IMR-90 (cell line): ENCODE measurements around the gene PSMD1. TPM values are rescaled to one million over a fixed set of nuclear protein-coding genes. Genes with fewer than 3 reads are reported as not detected.

Source experiments
- ATAC-seq: fragments of 200-7000 bp; cut with Tn5 transposase; 2 replicates; pipeline ENCODE4 v1.9.1; 2020; ENCODE audit warnings: low read depth, mild to moderate bottlenecking, moderate library complexity
- BruUV-seq: library from RNA; stranded (reverse); fragments of 400-500 nt; replicated peaks from 2 replicates; lab custom pipeline; 2021; lab: Mats Ljungman, UMichigan
- CTCF ChIA-PET: fragments of 300-600 bp; formaldehyde crosslinking; extraction: SDS; loops from one replicate; lab custom pipeline; 2021; ENCODE audit warnings: antibody characterized with exemption; lab: Yijun Ruan, JAX
- POLR2A ChIA-PET: fragments of 300-600 bp; sonication (Branson Sonifier 250); formaldehyde crosslinking; loops from one replicate; lab custom pipeline; 2022; ENCODE audit warnings: antibody characterized with exemption; ENCODE audit not compliant: unreplicated experiment; lab: Charles Lee
- DNase-seq: peaks from one replicate; pipeline ENCODE4 v3.0.0; 2013
- H2AFZ ChIP-seq: replicated peaks from 2 replicates; pipeline ENCODE3; 2013; ENCODE audit warnings: low read length, mild to moderate bottlenecking; ENCODE audit not compliant: poor library complexity
- H2AK5ac ChIP-seq: 2 replicates; pipeline ENCODE4 v1.6.1; 2013; ENCODE audit warnings: low read depth, low read length, inconsistent platforms
- H2AK9ac ChIP-seq: replicated peaks from 2 replicates; pipeline ENCODE3; 2013; ENCODE audit warnings: mild to moderate bottlenecking, low read depth, low read length, moderate library complexity; ENCODE audit not compliant: poor library complexity
- H2BK120ac ChIP-seq: 2 replicates; pipeline ENCODE4 v1.6.1; 2013; ENCODE audit warnings: low read depth, low read length, inconsistent platforms
- H2BK15ac ChIP-seq: 3 replicates; pipeline ENCODE4 v1.6.1; 2013; ENCODE audit warnings: low read depth, low read length, inconsistent platforms
- H2BK20ac ChIP-seq: 2 replicates; pipeline ENCODE4 v1.6.1; 2013; ENCODE audit warnings: low read depth, mild to moderate bottlenecking, inconsistent platforms, low read length, moderate library complexity
- H2BK5ac ChIP-seq: 2 replicates; pipeline ENCODE4 v1.6.1; 2013; ENCODE audit warnings: mild to moderate bottlenecking, low read depth, low read length, inconsistent platforms; ENCODE audit not compliant: poor library complexity, severe bottlenecking
- H3K14ac ChIP-seq: replicated peaks from 2 replicates; pipeline ENCODE4 v1.6.1; 2013; ENCODE audit warnings: low read depth, low read length, inconsistent platforms
- H3K18ac ChIP-seq: 2 replicates; pipeline ENCODE4 v1.6.1; 2013; ENCODE audit warnings: low read depth, low read length, control low read depth
- H3K23ac ChIP-seq: 2 replicates; pipeline ENCODE4 v1.6.1; 2013; ENCODE audit warnings: low read depth, low read length, inconsistent platforms
- H3K27ac ChIP-seq: 2 replicates; pipeline ENCODE4 v1.5.1; 2013; ENCODE audit warnings: mild to moderate bottlenecking, control low read depth, low read length; ENCODE audit not compliant: insufficient read depth
- H3K27me3 ChIP-seq: 2 replicates; pipeline ENCODE4 v1.6.1; 2013; ENCODE audit warnings: low read length; ENCODE audit not compliant: control insufficient read depth, insufficient read depth
- H3K36me3 ChIP-seq: 2 replicates; pipeline ENCODE4 v1.6.1; 2013; ENCODE audit warnings: low read length, mixed read lengths; ENCODE audit not compliant: control insufficient read depth, insufficient read depth
- H3K4ac ChIP-seq: 2 replicates; pipeline ENCODE4 v1.6.1; 2013; ENCODE audit warnings: low read depth, low read length, inconsistent platforms
- H3K4me1 ChIP-seq: 2 replicates; pipeline ENCODE4 v1.6.1; 2013; ENCODE audit warnings: low read length, mixed read lengths; ENCODE audit not compliant: control insufficient read depth, insufficient read depth
- H3K4me2 ChIP-seq: 2 replicates; pipeline ENCODE4 v1.6.1; 2013; ENCODE audit warnings: low read depth, mild to moderate bottlenecking, control low read depth, low read length, moderate library complexity
- H3K4me3 ChIP-seq: 2 replicates; pipeline ENCODE4 v1.5.1; 2013; ENCODE audit warnings: low read depth, mild to moderate bottlenecking, control low read depth, low read length, moderate library complexity; ENCODE audit not compliant: insufficient read depth
- H3K56ac ChIP-seq: 2 replicates; pipeline ENCODE4 v1.6.1; 2013; ENCODE audit warnings: low read length, inconsistent platforms; ENCODE audit not compliant: insufficient read depth; ENCODE audit errors: extremely low read depth
- H3K79me1 ChIP-seq, 2 experiments: 2 replicates each; pipeline ENCODE4 v1.6.1; 2013; ENCODE audit warnings: low read length in 2 of 2, inconsistent platforms in 1 of 2, low read depth in 1 of 2
- H3K9ac ChIP-seq: 2 replicates; pipeline ENCODE4 v1.6.1; 2013; ENCODE audit warnings: low read depth, low read length, control low read depth
- H3K9me1 ChIP-seq: 2 replicates; pipeline ENCODE4 v1.6.1; 2013; ENCODE audit warnings: low read length, inconsistent platforms; ENCODE audit not compliant: insufficient read depth
- H3K9me3 ChIP-seq: 2 replicates; pipeline ENCODE4 v1.6.1; 2013; ENCODE audit warnings: low read length; ENCODE audit not compliant: control insufficient read depth, insufficient read depth
- H4K20me1 ChIP-seq: 2 replicates; pipeline ENCODE4 v1.6.1; 2013; ENCODE audit warnings: low read length, inconsistent platforms; ENCODE audit not compliant: insufficient read depth
- H4K5ac ChIP-seq: 2 replicates; pipeline ENCODE4 v1.6.1; 2013; ENCODE audit warnings: mild to moderate bottlenecking, low read depth, low read length, control low read depth
- H4K8ac ChIP-seq, 2 experiments: 2 replicates each; pipeline ENCODE4 v1.6.1; 2013; ENCODE audit warnings: low read depth in 2 of 2, low read length in 2 of 2, control low read depth in 1 of 2, inconsistent platforms in 1 of 2
- H4K91ac ChIP-seq: 2 replicates; pipeline ENCODE4 v1.6.1; 2013; ENCODE audit warnings: low read depth, low read length, inconsistent platforms; ENCODE audit not compliant: insufficient read depth
- CHD1 ChIP-seq: IDR thresholded peaks from 2 replicates; pipeline ENCODE4 v1.6.1; 2012; ENCODE audit warnings: low read depth, low read length, improper control_type of control experiment
- FOS ChIP-seq: fragments of 150-350 bp; IDR thresholded peaks from 2 replicates; pipeline ENCODE4 v1.6.1; 2016; ENCODE audit warnings: low read depth, low read length
- MXI1 ChIP-seq: IDR thresholded peaks from 2 replicates; pipeline ENCODE4 v1.6.1; 2012; ENCODE audit warnings: low read depth, mild to moderate bottlenecking, low read length, moderate library complexity, borderline replicate concordance
- WGBS, 2 experiments: methylation state at CpG; one replicate each; pipeline versions ENCODE4 v1.1.5 to v1.1.7; 2013; ENCODE audit warnings: missing lambda C conversion rate in 2 of 2; ENCODE audit not compliant: insufficient read length in 1 of 2; ENCODE audit errors: extremely low coverage in 2 of 2; 5-methylcytosine and 5-hydroxymethylcytosine counted together
- dilution Hi-C: fragments of 300-500 bp; cut with HindIII; formaldehyde crosslinking; loops from one replicate; pipeline ENCODE4 v1.14.3; 2018; ENCODE audit warnings: low sequenced_read_pairs; ENCODE audit not compliant: unreplicated experiment
- in situ Hi-C: fragments of 300-500 bp; cut with MboI; formaldehyde crosslinking; loops from 3 replicates; pipeline ENCODE4 v1.14.3; 2019; ENCODE audit warnings: low sequenced_read_pairs, inconsistent platforms, mixed read lengths
- intact Hi-C: fragments of 100-400 bp; cut with micrococcal nuclease; formaldehyde crosslinking; loops from 2 replicates; pipeline ENCODE4 v1.10.0; 2022
- polyA plus RNA-seq, 3 experiments: library from polyadenylated mRNA; depleted of rRNA; stranded (reverse); fragments of >200 nt; gene quantifications; 2 replicates each; pipeline ENCODE4 v1.2.3, GENCODE V29; 2012; ENCODE audit warnings: low replicate concordance in 1 of 3
- total RNA-seq: library from RNA; depleted of rRNA; stranded (reverse); fragments of >200 nt; gene quantifications from 2 replicates; pipeline ENCODE4 v1.2.3, GENCODE V29; 2012

PSMD1 gene
- total and polyA plus RNA-seq, 2 of the 4 experiments (the other 2 are of a cell fraction) = 89.8 to 181 TPM

DNA sequence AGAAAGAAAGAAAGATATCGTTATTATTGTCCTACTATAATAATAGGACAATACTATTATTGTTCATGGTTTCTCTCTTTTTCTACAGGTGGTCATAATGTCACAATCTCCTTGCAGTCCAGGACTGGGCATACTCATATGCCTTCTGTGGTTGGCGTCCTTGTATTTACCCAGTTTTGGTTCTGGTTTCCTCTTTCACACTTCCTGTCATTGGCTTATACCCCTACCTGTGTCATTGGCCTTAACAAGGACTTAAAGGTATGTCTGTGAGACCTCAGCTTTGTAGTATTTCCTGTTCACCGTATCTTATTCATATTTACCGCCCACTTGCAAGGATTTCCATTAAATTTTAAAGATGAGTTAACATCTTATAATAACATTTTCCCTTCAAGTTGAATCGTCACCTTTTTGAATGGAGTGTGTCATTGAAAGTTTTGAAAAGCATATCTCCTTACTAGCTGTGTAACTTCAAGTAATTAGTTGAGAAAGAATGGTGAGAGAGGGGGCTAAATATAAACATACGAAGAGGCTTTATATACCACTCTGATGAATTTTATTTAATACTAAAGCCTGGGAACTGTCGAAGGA, 104.7 kb downstream of the PSMD1 start:
- Histone ChIP-seq H4K8ac (peak overlapping the region; percentile 82 to 100), H2BK20ac (peak overlapping the region; percentile 100), H2BK120ac (peak overlapping the region; percentile 100), H2AK5ac (peak overlapping the region; percentile 100), H3K56ac (peak overlapping the region; percentile 99), H4K20me1 (no peaks in the 10 kb centered on the region), H3K18ac (peak overlapping the region; percentile 99), H2AFZ (no peak overlapping the region), H3K4me3 (no peak overlapping the region), H2AK9ac (peak overlapping the region; percentile 95), H3K4me1 (peaks cover 23% of the 10 kb centered on the region), H4K5ac (peak overlapping the region; percentile 97), H3K9me1 (peaks cover 6% of the 10 kb centered on the region), H3K4ac (peak overlapping the region; percentile 100), H3K9me3 (no peaks in the 10 kb centered on the region), H2BK5ac (peak overlapping the region; percentile 100), H2BK15ac (peak overlapping the region; percentile 99), H3K14ac (peak overlapping the region; percentile 100), H3K27ac (peak overlapping the region; percentile 88), H3K27me3 (no peaks in the 10 kb centered on the region), H3K79me1 (peaks cover 11 to 44% of the 10 kb centered on the region in 2 experiments), H4K91ac (peak overlapping the region; percentile 100), H3K9ac (peak overlapping the region; percentile 92), H3K36me3 (peaks cover 3% of the 10 kb centered on the region; the same call in 1 of the 2 replicates), H3K4me2 (peak overlapping the region; percentile 72), H3K23ac (peak overlapping the region; percentile 100)
- intact Hi-C loops = loop anchor here (5.0 kb wide), 1 partner anchor 49 kb away; no protein-coding TSS in a partner anchor
- TF ChIP-seq FOS (no peak), CHD1 (no peak), MXI1 (no peak)
- POLR2A ChIA-PET = interaction anchor here (0.6 kb wide), 2 partner anchors 59 to 363 kb away, joined by 3 read pairs; no protein-coding TSS in a partner anchor
- no CpG with 5 or more reads among the region's 7 CpGs for WGBS, 2 experiments
- dilution Hi-C loops = no loop called here
- in situ Hi-C loops = no loop called here
- ATAC-seq = no peak
- no peak for DNase-seq
- CTCF ChIA-PET = interaction anchor here (0.7 kb wide), 1 partner anchor 13 kb away, joined by 3 read pairs; no protein-coding TSS in a partner anchor
- no TSS peak for BruUV-seq
